Prostate gland (tissue), 2 donors: ENCODE results near the gene TTLL4. TPM values are rescaled to one million over a fixed set of nuclear protein-coding genes. Genes with fewer than 3 reads are reported as not detected.
A peak's percentile ranks its signal among the peaks of the same experiment; 100 is the strongest.

Source experiments
- DNase-seq: peaks from one replicate; pipeline ENCODE4 v3.0.0-alpha.2; 2019; ENCODE audit warnings: low spot score
- H3K27ac ChIP-seq, 2 donors: fragments of 200-600 bp; sonication (generic); 2 replicates each; pipeline ENCODE4 v1.5.1; 2017 to 2019
- H3K27me3 ChIP-seq: fragments of 200-600 bp; sonication (generic); replicated peaks from 2 replicates; pipeline ENCODE4 v1.5.1; 2019; ENCODE audit not compliant: insufficient read depth
- H3K36me3 ChIP-seq, 2 donors: fragments of 200-600 bp; sonication (generic); 1 replicate in 1 of 2; 2 replicates in 1 of 2; pipeline versions ENCODE4 v1.5.1 to v1.8.1; 2017 to 2019
- H3K4me1 ChIP-seq: fragments of 200-600 bp; sonication (generic); replicated peaks from 2 replicates; pipeline ENCODE4 v1.5.1; 2019
- H3K4me3 ChIP-seq, 2 donors: fragments of 200-600 bp; sonication (generic); 2 replicates each; pipeline ENCODE4 v1.5.1; 2017 to 2019
- H3K9me3 ChIP-seq: fragments of 200-600 bp; sonication (generic); 2 replicates; pipeline ENCODE4 v1.5.1; 2017
- CTCF ChIP-seq, 4 experiments: fragments of 200-600 bp in 2 of 4; fragments of 450-650 bp in 2 of 4; sonication (generic) in 2 of 4; IDR thresholded peaks; 1 replicate in 3 of 4; 2 replicates in 1 of 4; pipeline ENCODE4 v1.5.1; 2016 to 2019; ENCODE audit warnings: antibody characterized with exemption in 4 of 4, mild to moderate bottlenecking in 2 of 4, moderate library complexity in 2 of 4
- POLR2A ChIP-seq: fragments of 450-650 bp; IDR thresholded peaks from one replicate; pipeline ENCODE4 v1.6.1; 2016; ENCODE audit warnings: antibody characterized with exemption, mild to moderate bottlenecking
- POLR2AphosphoS5 ChIP-seq: sonication (generic); formaldehyde crosslinking; IDR thresholded peaks from one replicate; pipeline ENCODE4 v1.6.1; 2017; ENCODE audit warnings: antibody characterized with exemption
- WGBS: methylation state at CpG from one replicate; pipeline ENCODE4 v1.1.5; 2018; 5-methylcytosine and 5-hydroxymethylcytosine counted together
- intact Hi-C: fragments of 100-400 bp; cut with DNase I; formaldehyde crosslinking; loops from one replicate; pipeline ENCODE4 v1.14.2; 2022
- total RNA-seq, 2 donors: library from RNA; depleted of rRNA; stranded (reverse); fragments of >200 nt; gene quantifications; one replicate each; pipeline ENCODE4 v1.1.0, GENCODE V29; 2016

TTLL4 gene
- total RNA-seq, 2 donors from 2014 or later: 21.1 to 63.8 TPM

- TF ChIP-seq CTCF (IDR thresholded peaks at IDR 0.05) (peak in 3 of 4 experiments; percentile 50 to 59 (median 56)), POLR2AphosphoS5 (no peak)
- DNase-seq: no peak
- no peaks in the 10 kb centered on the region for H3K27me3 ChIP-seq
- H3K4me3 ChIP-seq: no peak overlapping the region
- H3K27ac ChIP-seq: no peak overlapping the region
- intact Hi-C loops: no loop called here
- 95% methylated on average over 6 of the region's 6 CpGs for WGBS
- H3K36me3 ChIP-seq: no peaks in the 10 kb centered on the region
- H3K9me3 ChIP-seq: no peaks in the 10 kb centered on the region
- H3K4me1 ChIP-seq: peaks cover 6% of the 10 kb centered on the region
These were observed 17.0 kb downstream of the TTLL4 start for GRCh38 chr2:218727502-218728165.

- Histone ChIP-seq H3K4me3 (no peak overlapping the region), H3K36me3 (no peaks in the 10 kb centered on the region), H3K27me3 (no peaks in the 10 kb centered on the region), H3K27ac (no peak overlapping the region), H3K9me3 (no peaks in the 10 kb centered on the region), H3K4me1 (peaks cover 6% of the 10 kb centered on the region)
- TF ChIP-seq POLR2AphosphoS5: no peak
- no peak for TF ChIP-seq POLR2A
- no peak for TF ChIP-seq CTCF (IDR thresholded peaks at IDR 0.05)
- intact Hi-C loops: no loop called here
- no peak for DNase-seq
- WGBS: 95% methylated on average over 3 of the region's 3 CpGs
These were observed 19.0 kb downstream of the TTLL4 start for GRCh38 chr2:218729640-218730039.

GRCh38 chr2:218732052-218732760, 21.6 kb downstream of the TTLL4 start:
- TF ChIP-seq POLR2AphosphoS5: no peak
- no peak for TF ChIP-seq POLR2A
- TF ChIP-seq CTCF (IDR thresholded peaks at IDR 0.05): no peak
- peak overlapping the region; percentile 8 to 60 for H3K27ac ChIP-seq
- H3K4me1 ChIP-seq: peaks cover 6% of the 10 kb centered on the region
- intact Hi-C loops: no loop called here
- no peaks in the 10 kb centered on the region for H3K36me3 ChIP-seq
- DNase-seq: no peak
- no peak overlapping the region for H3K4me3 ChIP-seq
- 89% methylated on average over 5 of the region's 5 CpGs for WGBS
- no peaks in the 10 kb centered on the region for H3K9me3 ChIP-seq
- H3K27me3 ChIP-seq: no peaks in the 10 kb centered on the region

- intact Hi-C loops: no loop called here
- no peak for TF ChIP-seq POLR2A
- TF ChIP-seq POLR2AphosphoS5: no peak
- no peak for TF ChIP-seq CTCF (IDR thresholded peaks at IDR 0.05)
- no peaks in the 10 kb centered on the region for H3K27me3 ChIP-seq
- DNase-seq: no peak
- H3K27ac ChIP-seq: peak overlapping the region in 1 of 2 donors; percentile 60
- H3K36me3 ChIP-seq: no peaks in the 10 kb centered on the region
- 39% methylated on average over 2 of the region's 2 CpGs for WGBS
- no peak overlapping the region for H3K4me3 ChIP-seq
- peaks cover 6% of the 10 kb centered on the region for H3K4me1 ChIP-seq
- no peaks in the 10 kb centered on the region for H3K9me3 ChIP-seq
These were observed 22.1 kb downstream of the TTLL4 start for GRCh38 chr2:218732761-218733158.
